22Rv1 (cell line): ENCODE measurements around the gene PGLYRP2.

Experiments used
- H3K27ac ChIP-seq: fragments of 450-650 bp; 2 replicates; pipeline ENCODE4 v1.5.1; 2017
- CTCF ChIP-seq: fragments of 450-650 bp; IDR thresholded peaks from 2 replicates; pipeline ENCODE4 v1.5.1; 2017; ENCODE audit warnings: mild to moderate bottlenecking
- ZFX ChIP-seq: fragments of 450-650 bp; IDR thresholded peaks from 2 replicates; pipeline ENCODE4 v1.6.1; 2017; ENCODE audit warnings: antibody characterized with exemption, borderline replicate concordance

The PGLYRP2 gene

GRCh38 chr19:15445227-15445605 lies 34.1 kb downstream of the PGLYRP2 start:
- H3K27ac ChIP-seq, result no peak overlapping the region

GRCh38 chr19:15444505-15445226 lies 34.6 kb downstream of the PGLYRP2 start:
- H3K27ac ChIP-seq, result no peak overlapping the region
- TF ChIP-seq CTCF (no peak), ZFX (no peak)

More at GRCh38 chr19:15445227-15445605, 34.1 kb downstream of the PGLYRP2 start:
- TF ChIP-seq CTCF (no peak), ZFX (no peak)

- TF ChIP-seq CTCF, result no peak
- no peak for TF ChIP-seq ZFX
- H3K27ac ChIP-seq, result no peak overlapping the region
These were observed 35.5 kb downstream of the PGLYRP2 start for GRCh38 chr19:15443838-15444237.

DNA sequence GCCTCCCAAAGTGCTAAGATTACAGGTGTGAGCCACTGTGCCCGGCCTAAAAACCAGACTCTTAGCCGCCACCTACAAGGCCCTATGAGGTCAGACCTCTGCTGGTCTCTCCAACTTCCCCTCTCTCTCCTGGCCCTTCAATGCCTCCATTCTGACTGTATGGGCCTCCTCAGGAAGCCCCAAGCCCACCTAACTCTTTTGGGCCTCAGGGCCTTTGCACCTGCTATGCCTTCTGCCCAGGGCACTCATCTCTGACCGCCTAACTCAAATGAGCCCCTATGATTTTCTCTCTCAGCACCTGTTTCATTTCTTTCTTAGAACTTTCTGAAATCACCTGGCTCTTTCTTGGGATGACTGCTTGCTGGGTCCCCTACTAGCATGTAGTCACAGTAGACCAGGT lies 36.0 kb downstream of the PGLYRP2 start:
- TF ChIP-seq ZFX (no peak), CTCF (no peak)
- no peak overlapping the region for H3K27ac ChIP-seq

DNA sequence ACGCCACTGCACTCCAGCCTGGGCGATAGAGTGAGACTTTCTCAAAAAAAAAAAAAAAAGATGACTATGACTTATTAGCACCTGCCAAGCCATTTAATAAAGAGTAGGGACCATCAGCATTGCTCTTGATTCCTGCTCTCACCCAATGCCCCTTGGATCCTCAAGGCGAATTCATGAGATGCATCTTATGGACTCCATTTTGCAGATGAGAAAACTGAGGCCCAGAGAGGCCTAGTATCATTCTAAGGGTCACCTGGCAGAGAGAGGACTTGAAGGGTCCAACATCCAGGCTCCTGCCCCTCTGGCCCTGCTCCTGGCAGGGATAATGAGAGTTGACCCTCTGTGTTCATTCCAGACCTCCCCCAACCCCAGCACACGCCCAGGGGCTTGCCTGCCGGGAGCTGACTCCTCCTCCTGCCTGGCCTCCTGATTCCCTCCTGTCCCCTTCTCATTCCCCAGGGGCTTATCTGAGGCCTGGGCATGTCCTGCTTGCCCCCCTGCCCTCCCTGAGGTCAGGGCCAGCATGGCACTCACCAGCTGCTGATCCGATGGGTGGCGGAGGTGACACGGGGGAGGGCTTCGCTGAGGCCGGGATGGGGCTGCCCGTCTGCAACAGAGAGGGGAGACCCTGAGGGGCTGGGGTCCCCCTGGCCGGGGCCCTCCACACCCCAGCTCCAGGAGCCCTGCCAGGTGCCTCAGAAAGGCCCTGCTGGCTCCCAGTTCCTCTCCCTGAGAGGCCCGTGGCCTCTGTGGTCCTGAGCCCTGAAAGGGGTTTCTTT lies 37.0 kb downstream of the PGLYRP2 start:
- no peak for TF ChIP-seq CTCF
- TF ChIP-seq ZFX, result no peak
- no peak overlapping the region for H3K27ac ChIP-seq

- no peak for TF ChIP-seq ZFX
- no peak for TF ChIP-seq CTCF
- H3K27ac ChIP-seq, result no peak overlapping the region
These were observed 38.0 kb downstream of the PGLYRP2 start for GRCh38 chr19:15441317-15441716.
